ENCODE measurements around the gene MRPL12.
"Not testable (repeated sequence)": the region's sequence is repeated elsewhere in the genome, so short reads cannot be mapped to it uniquely, and the experiment has no call there.

The MRPL12 gene

GRCh38 chr17:81733507-81734404, 30.6 kb downstream of the MRPL12 start:
- DNase-seq (ENCODE audit: low read depth, low spot score) = no peak
- H3K4me3 ChIP-seq (ENCODE audit: low read length) = no peak overlapping the region

- H3K4me3 ChIP-seq (ENCODE audit: low read length) = no peak overlapping the region
- DNase-seq (ENCODE audit: low read depth, low spot score) = no peak
Measured at GRCh38 chr17:81734405-81735263, 31.5 kb downstream of the MRPL12 start.

- DNase-seq (ENCODE audit: low read depth, low spot score) = no peak
- peak overlapping the region; percentile 29 for H3K4me3 ChIP-seq (ENCODE audit: low read length)
Measured at GRCh38 chr17:81735264-81736102, 32.3 kb downstream of the MRPL12 start.

GRCh38 chr17:81737947-81738800, 35.0 kb downstream of the MRPL12 start:
- H3K4me3 ChIP-seq (ENCODE audit: low read length) = no peak overlapping the region
- no peak for DNase-seq (ENCODE audit: low read depth, low spot score)

- no peak overlapping the region for H3K4me3 ChIP-seq (ENCODE audit: low read length)
- DNase-seq (ENCODE audit: low read depth, low spot score) = no peak
Measured at GRCh38 chr17:81738801-81739393, 35.7 kb downstream of the MRPL12 start.

- not testable (repeated sequence) for DNase-seq (ENCODE audit: low read depth, low spot score); H3K4me3 ChIP-seq (ENCODE audit: low read length)
Measured at GRCh38 chr17:81739593-81739992, 36.4 kb downstream of the MRPL12 start.

- H3K4me3 ChIP-seq (ENCODE audit: low read length) = no peak overlapping the region
- DNase-seq (ENCODE audit: low read depth, low spot score) = no peak
Measured at GRCh38 chr17:81740395-81740961, 37.3 kb downstream of the MRPL12 start.

- H3K4me3 ChIP-seq (ENCODE audit: low read length) = no peak overlapping the region
- DNase-seq (ENCODE audit: low read depth, low spot score) = no peak
Measured at GRCh38 chr17:81741049-81741593, 38.0 kb downstream of the MRPL12 start.

- no peak for DNase-seq (ENCODE audit: low read depth, low spot score)
Measured at GRCh38 chr17:81741594-81742452, 38.7 kb downstream of the MRPL12 start.

More at GRCh38 chr17:81741594-81742452, 38.7 kb downstream of the MRPL12 start:
- no peak overlapping the region for H3K4me3 ChIP-seq (ENCODE audit: low read length)

Measured in Jurkat, Clone E6-1 (cell line).